Gastrocnemius medialis (tissue), 4 donors: ENCODE data around the gene ZNF526. TPM values are rescaled to one million over a fixed set of nuclear protein-coding genes. Genes with fewer than 3 reads are reported as not detected.

Experiments
- ATAC-seq, 2 donors: fragments of 150-250 bp; one replicate each; pipeline ENCODE4 v1.9.1; 2016
- DNase-seq, 2 donors: peaks; one replicate each; pipeline ENCODE4 v3.0.0-alpha.2; 2019
- H3K27ac ChIP-seq, 4 donors: fragments of 200-600 bp; sonication (generic); 1 replicate in 1 of 4; 2 replicates in 3 of 4; pipeline ENCODE4 v1.5.1; 2016 to 2018; ENCODE audit warnings: mild to moderate bottlenecking in 2 of 4, moderate library complexity in 1 of 4
- H3K27me3 ChIP-seq, 3 donors: fragments of 200-600 bp; sonication (generic) in 2 of 3; 1 replicate in 1 of 3; 2 replicates in 2 of 3; pipeline versions ENCODE4 v1.5.1 to v1.6.0; 2016 to 2019; ENCODE audit warnings: mild to moderate bottlenecking in 1 of 3, moderate library complexity in 1 of 3
- H3K36me3 ChIP-seq, 2 donors: fragments of 200-600 bp; sonication (generic) in 1 of 2; one replicate each; pipeline ENCODE4 v1.5.1; 2017 to 2018
- H3K4me1 ChIP-seq, 2 donors: fragments of 200-600 bp; sonication (generic) in 1 of 2; one replicate each; pipeline ENCODE4 v1.5.1; 2016 to 2017; ENCODE audit warnings: mild to moderate bottlenecking in 2 of 2
- H3K4me3 ChIP-seq, 4 donors: fragments of 200-600 bp; sonication (generic) in 3 of 4; 1 replicate in 1 of 4; 2 replicates in 3 of 4; pipeline ENCODE4 v1.5.1; 2016 to 2019; ENCODE audit warnings: mild to moderate bottlenecking in 2 of 4
- H3K9me3 ChIP-seq, 3 donors: fragments of 200-600 bp; sonication (generic) in 2 of 3; 1 replicate in 1 of 3; 2 replicates in 2 of 3; pipeline ENCODE4 v1.5.1; 2016 to 2019
- CTCF ChIP-seq, 5 experiments: fragments of 450-650 bp in 3 of 5; fragments of 200-600 bp in 2 of 5; sonication (generic) in 2 of 5; IDR thresholded peaks in 4 of 5; conservative IDR thresholded peaks in 1 of 5; 1 replicate in 4 of 5; 2 replicates in 1 of 5; pipeline ENCODE4 v1.5.1; 2016 to 2019; ENCODE audit warnings: antibody characterized with exemption in 5 of 5, mild to moderate bottlenecking in 3 of 5, moderate library complexity in 3 of 5
- POLR2A ChIP-seq, 2 donors: fragments of 450-650 bp; IDR thresholded peaks; one replicate each; pipeline ENCODE4 v1.6.1; 2017; ENCODE audit warnings: antibody characterized with exemption in 2 of 2, mild to moderate bottlenecking in 2 of 2, moderate library complexity in 2 of 2
- in situ Hi-C, 4 donors: fragments of 200-750 bp; cut with MboI; loops; one replicate each; pipeline versions ENCODE4 v1.15.0 to v1.8.0; 2017; ENCODE audit warnings: low sequenced_read_pairs in 4 of 4
- intact Hi-C: fragments of 100-400 bp; cut with DNase I; formaldehyde crosslinking; loops from one replicate; pipeline ENCODE4 v1.15.1; 2023; ENCODE audit warnings: low total_unique reads
- total RNA-seq, 4 donors: library from RNA; depleted of rRNA; stranded (reverse); fragments of >200 nt; gene quantifications; one replicate each; pipeline versions ENCODE4 v1.1.0 to v1.2.3, GENCODE V29; 2016

The ZNF526 gene
- total RNA-seq, 4 donors from 2014 or later = 3.3 to 5.8 (median 4.9) TPM

GRCh38 chr19:42232435-42232834 lies 12.3 kb downstream of the ZNF526 start:
- TF ChIP-seq CTCF (IDR thresholded peaks at IDR 0.05 in 4 of 5, conservative IDR thresholded peaks at IDR 0.05 in 1 of 5) (no peak), POLR2A (IDR thresholded peaks at IDR 0.05) (no peak)
- in situ Hi-C loops (no loop called here), intact Hi-C loops (no loop called here)
- H3K4me1 ChIP-seq = no peaks in the 10 kb centered on the region
- no peak for ATAC-seq
- no peak overlapping the region for H3K27ac ChIP-seq
- H3K4me3 ChIP-seq = no peak overlapping the region
- no peaks in the 10 kb centered on the region for H3K27me3 ChIP-seq
- DNase-seq = no peak
- no peaks in the 10 kb centered on the region for H3K9me3 ChIP-seq
- peaks cover 0 to 92% of the 10 kb centered on the region in 2 donors for H3K36me3 ChIP-seq

- Histone ChIP-seq H3K4me1 (no peaks in the 10 kb centered on the region), H3K27ac (no peak overlapping the region), H3K4me3 (no peak overlapping the region), H3K36me3 (peaks cover 0 to 87% of the 10 kb centered on the region in 2 donors), H3K9me3 (no peaks in the 10 kb centered on the region), H3K27me3 (no peaks in the 10 kb centered on the region)
- no peak for DNase-seq
- intact Hi-C loops = no loop called here
- ATAC-seq = no peak
- TF ChIP-seq POLR2A (IDR thresholded peaks at IDR 0.05) (no peak), CTCF (IDR thresholded peaks at IDR 0.05 in 4 of 5, conservative IDR thresholded peaks at IDR 0.05 in 1 of 5) (no peak)
- in situ Hi-C loops = no loop called here
Observed at GRCh38 chr19:42233106-42233505, 13.0 kb downstream of the ZNF526 start.

GRCh38 chr19:42233678-42234292 lies 13.7 kb downstream of the ZNF526 start:
- no peaks in the 10 kb centered on the region for H3K27me3 ChIP-seq
- no peak overlapping the region for H3K4me3 ChIP-seq
- no peaks in the 10 kb centered on the region for H3K9me3 ChIP-seq
- H3K36me3 ChIP-seq = peaks cover 0 to 84% of the 10 kb centered on the region in 2 donors
- ATAC-seq (no peak), DNase-seq (no peak)
- no peak overlapping the region for H3K27ac ChIP-seq
- intact Hi-C loops = no loop called here
- TF ChIP-seq POLR2A (IDR thresholded peaks at IDR 0.05) (no peak), CTCF (IDR thresholded peaks at IDR 0.05 in 4 of 5, conservative IDR thresholded peaks at IDR 0.05 in 1 of 5) (no peak)
- in situ Hi-C loops = no loop called here
- H3K4me1 ChIP-seq = no peaks in the 10 kb centered on the region

- TF ChIP-seq POLR2A (IDR thresholded peaks at IDR 0.05) (no peak), CTCF (IDR thresholded peaks at IDR 0.05 in 4 of 5, conservative IDR thresholded peaks at IDR 0.05 in 1 of 5) (no peak)
- H3K36me3 ChIP-seq = peaks cover 0 to 85% of the 10 kb centered on the region in 2 donors
- no peak overlapping the region for H3K4me3 ChIP-seq
- DNase-seq (no peak), ATAC-seq (no peak)
- H3K9me3 ChIP-seq = no peaks in the 10 kb centered on the region
- no peaks in the 10 kb centered on the region for H3K27me3 ChIP-seq
- in situ Hi-C loops = no loop called here
- H3K4me1 ChIP-seq = no peaks in the 10 kb centered on the region
- intact Hi-C loops = no loop called here
- H3K27ac ChIP-seq = no peak overlapping the region
Observed at GRCh38 chr19:42234364-42234763, 14.3 kb downstream of the ZNF526 start.

- intact Hi-C loops (no loop called here), in situ Hi-C loops (no loop called here)
- Histone ChIP-seq H3K4me1 (peaks cover 0 to under 1% of the 10 kb centered on the region in 2 donors), H3K27me3 (no peaks in the 10 kb centered on the region), H3K9me3 (no peaks in the 10 kb centered on the region), H3K36me3 (peaks cover 0 to 85% of the 10 kb centered on the region in 2 donors), H3K27ac (no peak overlapping the region), H3K4me3 (no peak overlapping the region)
- no peak for ATAC-seq
- TF ChIP-seq POLR2A (IDR thresholded peaks at IDR 0.05) (no peak), CTCF (IDR thresholded peaks at IDR 0.05 in 4 of 5, conservative IDR thresholded peaks at IDR 0.05 in 1 of 5) (no peak)
- DNase-seq = no peak
Observed at GRCh38 chr19:42235181-42235580, 15.1 kb downstream of the ZNF526 start.
